ENCODE results near the gene TRAM2.

Gene TRAM2

GRCh38 chr6:52457096-52457495, 119.8 kb downstream of the TRAM2 start:
- TF ChIP-seq CTCF (IDR thresholded peaks at IDR 0.05) = no peak
- Histone ChIP-seq H3K4me3 (no peak overlapping the region), H3K27ac (no peak overlapping the region)

GRCh38 chr6:52454556-52454955, 122.3 kb downstream of the TRAM2 start:
- H3K4me3 ChIP-seq = no peak overlapping the region
- TF ChIP-seq CTCF (IDR thresholded peaks at IDR 0.05) = no peak
- H3K27ac ChIP-seq = no peak overlapping the region
- DNase-seq (ENCODE audit: low spot score) = no peak

More at GRCh38 chr6:52457096-52457495, 119.8 kb downstream of the TRAM2 start:
- no peak for DNase-seq (ENCODE audit: low spot score)
